K562 (cell line): ENCODE measurements around the gene MLLT6. TPM values are rescaled to one million over a fixed set of nuclear protein-coding genes. Genes with fewer than 3 reads are reported as not detected.

Experiments used
- ADNP ChIP-seq: fragments of 200-800 bp; sonication (Bioruptor generic); IDR thresholded peaks from 2 replicates; pipeline ENCODE4 v1.6.1; 2016; ENCODE audit warnings: missing genetic modification characterization, missing compliant biosample characterization
- BMI1 ChIP-seq: fragments of 150-350 bp; IDR thresholded peaks from 2 replicates; pipeline ENCODE4 v1.6.1; 2014; ENCODE audit warnings: low read length
- CAMTA2 ChIP-seq: fragments of 250-450 bp; sonication (Bioruptor Pico); conservative IDR thresholded peaks from 2 replicates; pipeline ENCODE4 v1.5.1; 2022
- CC2D1A ChIP-seq: fragments of 450-650 bp; IDR thresholded peaks from 2 replicates; pipeline ENCODE4 v1.6.1; 2017; ENCODE audit warnings: mild to moderate bottlenecking
- ERF ChIP-seq: fragments of 450-650 bp; formaldehyde crosslinking; IDR thresholded peaks from 2 replicates; pipeline ENCODE4 v1.4.0; 2020; ENCODE audit warnings: mild to moderate bottlenecking, mixed read lengths
- FOXK1 ChIP-seq: sonication (generic); formaldehyde crosslinking; IDR thresholded peaks from 2 replicates; pipeline ENCODE4 v1.8.0; 2022; ENCODE audit warnings: missing genetic modification reagents, mild to moderate bottlenecking, borderline replicate concordance
- GATAD2A ChIP-seq: fragments of 450-650 bp; IDR thresholded peaks from 2 replicates; pipeline ENCODE4 v1.6.1; 2017
- HDGF ChIP-seq: fragments of 450-650 bp; IDR thresholded peaks from 2 replicates; pipeline ENCODE4 v1.6.1; 2016
- KDM1A ChIP-seq, 2 experiments: fragments of 450-650 bp; IDR thresholded peaks; 2 replicates each; pipeline ENCODE4 v1.6.1; 2016; ENCODE audit warnings: mild to moderate bottlenecking in 2 of 2
- KLF1 ChIP-seq: fragments of 450-650 bp; IDR thresholded peaks from 2 replicates; pipeline ENCODE4 v1.6.1; 2016; ENCODE audit warnings: missing genetic modification characterization, missing compliant biosample characterization
- NFE2 ChIP-seq: IDR thresholded peaks from 2 replicates; pipeline ENCODE4 v1.6.1; 2014; ENCODE audit warnings: antibody characterized with exemption, low read depth
- PCBP1 ChIP-seq: fragments of 200-400 bp; formaldehyde crosslinking; IDR thresholded peaks from 2 replicates; pipeline ENCODE4 v1.6.1; 2018; ENCODE audit warnings: mild to moderate bottlenecking, low read depth, low read length; ENCODE audit not compliant: poor library complexity, severe bottlenecking
- PHB ChIP-seq: fragments of 250-450 bp; sonication (Bioruptor Pico); IDR thresholded peaks from 2 replicates; pipeline ENCODE4 v1.5.0; 2021
- PPARD ChIP-seq: fragments of 250-450 bp; sonication (Bioruptor Pico); IDR thresholded peaks from 2 replicates; pipeline ENCODE4 v1.8.0; 2022; ENCODE audit warnings: inconsistent platforms, mild to moderate bottlenecking, moderate library complexity
- RBBP5 ChIP-seq: fragments of 200-600 bp; sonication (generic); IDR thresholded peaks from 2 replicates; pipeline ENCODE4 v1.6.1; 2012; ENCODE audit warnings: borderline replicate concordance, mild to moderate bottlenecking, low read length, control low read depth, inconsistent platforms; ENCODE audit not compliant: insufficient read depth, poor library complexity, severe bottlenecking
- SMARCC2 ChIP-seq: fragments of 450-650 bp; IDR thresholded peaks from 2 replicates; pipeline ENCODE4 v1.6.1; 2017; ENCODE audit warnings: antibody characterized with exemption, moderate library complexity, mild to moderate bottlenecking, low read depth
- TAF7 ChIP-seq: fragments of 450-650 bp; IDR thresholded peaks from 2 replicates; pipeline ENCODE4 v1.6.1; 2016; ENCODE audit warnings: missing genetic modification characterization, missing compliant biosample characterization
- TFAM ChIP-seq: fragments of 250-450 bp; sonication (Bioruptor Pico); conservative IDR thresholded peaks from 2 replicates; pipeline ENCODE4 v1.5.0; 2021; ENCODE audit warnings: mild to moderate bottlenecking, moderate library complexity
- ZFP30 ChIP-seq: fragments of 250-450 bp; sonication (Bioruptor Pico); IDR thresholded peaks from 2 replicates; pipeline ENCODE4 v1.8.0; 2022; ENCODE audit warnings: moderate library complexity, mild to moderate bottlenecking, inconsistent platforms, borderline replicate concordance
- polyA plus RNA-seq, 8 experiments: library from polyadenylated mRNA; depleted of rRNA in 4 of 8; stranded (reverse) in 5 of 8; unstranded in 3 of 8; fragments of >200 nt; fragmentation: Nextera tagmentation in 2 of 8; fragmentation: Illumina TruSeq in 1 of 8; extraction: Ambion mirVana in 2 of 8; extraction: Trizol in 1 of 8; gene quantifications; 2 replicates each; pipeline versions ENCODE4 v1.2.1 to v1.2.3, GENCODE V29; 2011 to 2014; ENCODE audit warnings: inconsistent platforms in 1 of 8, missing spikeins in 1 of 8
- total RNA-seq, 7 experiments: library from RNA; depleted of rRNA in 6 of 7; stranded (reverse); fragments of >200 nt in 6 of 7; fragmentation: Illumina TruSeq in 2 of 7; extraction: Trizol in 2 of 7; gene quantifications; 2 replicates each; pipeline versions ENCODE4 v1.2.1 to v1.2.3, GENCODE V29; 2011 to 2021; ENCODE audit warnings: low replicate concordance in 1 of 7
- TF ChIP-seq, protein P1 (sequence below), 2 experiments: fragments of 150-350 bp in 1 of 2; IDR thresholded peaks; 2 replicates each; pipeline ENCODE4 v1.6.1; 2012 to 2016; ENCODE audit warnings: low read depth in 2 of 2, low read length in 2 of 2, mild to moderate bottlenecking in 1 of 2, moderate library complexity in 1 of 2
- TF ChIP-seq, protein P2 (sequence below): sonication (generic); formaldehyde crosslinking; IDR thresholded peaks from 2 replicates; pipeline ENCODE4 v1.8.1; 2023; ENCODE audit warnings: mild to moderate bottlenecking, missing genetic modification reagents, moderate library complexity
- TF ChIP-seq, protein P3 (sequence below): fragments of 250-450 bp; sonication (Bioruptor Pico); IDR thresholded peaks from 2 replicates; pipeline ENCODE4 v1.5.0; 2021

Gene MLLT6
- total and polyA plus RNA-seq, 9 of the 15 experiments (the other 6 are each of a cell fraction or from before 2014, with no cell fraction given), result 3.1 to 71.7 (median 30.0) TPM

GRCh38 chr17:38703742-38704605, 1.1 kb upstream of the MLLT6 start (continued):
- TF ChIP-seq, protein P1, sequence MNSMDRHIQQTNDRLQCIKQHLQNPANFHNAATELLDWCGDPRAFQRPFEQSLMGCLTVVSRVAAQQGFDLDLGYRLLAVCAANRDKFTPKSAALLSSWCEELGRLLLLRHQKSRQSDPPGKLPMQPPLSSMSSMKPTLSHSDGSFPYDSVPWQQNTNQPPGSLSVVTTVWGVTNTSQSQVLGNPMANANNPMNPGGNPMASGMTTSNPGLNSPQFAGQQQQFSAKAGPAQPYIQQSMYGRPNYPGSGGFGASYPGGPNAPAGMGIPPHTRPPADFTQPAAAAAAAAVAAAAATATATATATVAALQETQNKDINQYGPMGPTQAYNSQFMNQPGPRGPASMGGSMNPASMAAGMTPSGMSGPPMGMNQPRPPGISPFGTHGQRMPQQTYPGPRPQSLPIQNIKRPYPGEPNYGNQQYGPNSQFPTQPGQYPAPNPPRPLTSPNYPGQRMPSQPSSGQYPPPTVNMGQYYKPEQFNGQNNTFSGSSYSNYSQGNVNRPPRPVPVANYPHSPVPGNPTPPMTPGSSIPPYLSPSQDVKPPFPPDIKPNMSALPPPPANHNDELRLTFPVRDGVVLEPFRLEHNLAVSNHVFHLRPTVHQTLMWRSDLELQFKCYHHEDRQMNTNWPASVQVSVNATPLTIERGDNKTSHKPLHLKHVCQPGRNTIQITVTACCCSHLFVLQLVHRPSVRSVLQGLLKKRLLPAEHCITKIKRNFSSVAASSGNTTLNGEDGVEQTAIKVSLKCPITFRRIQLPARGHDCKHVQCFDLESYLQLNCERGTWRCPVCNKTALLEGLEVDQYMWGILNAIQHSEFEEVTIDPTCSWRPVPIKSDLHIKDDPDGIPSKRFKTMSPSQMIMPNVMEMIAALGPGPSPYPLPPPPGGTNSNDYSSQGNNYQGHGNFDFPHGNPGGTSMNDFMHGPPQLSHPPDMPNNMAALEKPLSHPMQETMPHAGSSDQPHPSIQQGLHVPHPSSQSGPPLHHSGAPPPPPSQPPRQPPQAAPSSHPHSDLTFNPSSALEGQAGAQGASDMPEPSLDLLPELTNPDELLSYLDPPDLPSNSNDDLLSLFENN (IDR thresholded peaks at IDR 0.05; ENCODE audit: low read depth in 2 of 2, low read length in 2 of 2), result no peak; a peak in 1 of 4 replicates
- TF ChIP-seq HDGF (no peak), PHB (CRISPR knock-in tag) (no peak), ADNP (tag) (peak; percentile 62; the same call in 1 of the 2 replicates), PPARD (CRISPR knock-in tag) (no peak), KDM1A (IDR thresholded peaks at IDR 0.05) (peak; percentile 81 to 91), TAF7 (tag) (no peak), KLF1 (tag) (0 out of 2 replicates have a peak, but pooled peaks have one; percentile 34), NFE2 (no peak), BMI1 (no peak), GATAD2A (0 out of 2 replicates have a peak, but pooled peaks have one; percentile 39), ERF (CRISPR knock-in tag) (no peak), FOXK1 (CRISPR knock-in tag) (no peak), PCBP1 (no peak), TFAM (no peak), CAMTA2 (CRISPR knock-in tag) (no peak), CC2D1A (peak; percentile 50; the same call in 1 of the 2 replicates), SMARCC2 (no peak), ZFP30 (no peak), RBBP5 (no peak)
- TF ChIP-seq, protein P2, sequence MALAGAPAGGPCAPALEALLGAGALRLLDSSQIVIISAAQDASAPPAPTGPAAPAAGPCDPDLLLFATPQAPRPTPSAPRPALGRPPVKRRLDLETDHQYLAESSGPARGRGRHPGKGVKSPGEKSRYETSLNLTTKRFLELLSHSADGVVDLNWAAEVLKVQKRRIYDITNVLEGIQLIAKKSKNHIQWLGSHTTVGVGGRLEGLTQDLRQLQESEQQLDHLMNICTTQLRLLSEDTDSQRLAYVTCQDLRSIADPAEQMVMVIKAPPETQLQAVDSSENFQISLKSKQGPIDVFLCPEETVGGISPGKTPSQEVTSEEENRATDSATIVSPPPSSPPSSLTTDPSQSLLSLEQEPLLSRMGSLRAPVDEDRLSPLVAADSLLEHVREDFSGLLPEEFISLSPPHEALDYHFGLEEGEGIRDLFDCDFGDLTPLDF (CRISPR knock-in tag), result no peak
- TF ChIP-seq, protein P3, sequence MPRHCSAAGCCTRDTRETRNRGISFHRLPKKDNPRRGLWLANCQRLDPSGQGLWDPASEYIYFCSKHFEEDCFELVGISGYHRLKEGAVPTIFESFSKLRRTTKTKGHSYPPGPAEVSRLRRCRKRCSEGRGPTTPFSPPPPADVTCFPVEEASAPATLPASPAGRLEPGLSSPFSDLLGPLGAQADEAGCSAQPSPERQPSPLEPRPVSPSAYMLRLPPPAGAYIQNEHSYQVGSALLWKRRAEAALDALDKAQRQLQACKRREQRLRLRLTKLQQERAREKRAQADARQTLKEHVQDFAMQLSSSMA, result no peak
